IMR-90 (cell line): ENCODE results near the gene CCDC148. TPM values are rescaled to one million over a fixed set of nuclear protein-coding genes. Genes with fewer than 3 reads are reported as not detected.

Experiments
- ATAC-seq: fragments of 200-7000 bp; cut with Tn5 transposase; 2 replicates; pipeline ENCODE4 v1.9.1; 2020; ENCODE audit warnings: low read depth, mild to moderate bottlenecking, moderate library complexity
- BruUV-seq: library from RNA; stranded (reverse); fragments of 400-500 nt; replicated peaks from 2 replicates; lab custom pipeline; 2021; lab: Mats Ljungman, UMichigan
- CTCF ChIA-PET: fragments of 300-600 bp; formaldehyde crosslinking; extraction: SDS; loops from one replicate; lab custom pipeline; 2021; ENCODE audit warnings: antibody characterized with exemption; lab: Yijun Ruan, JAX
- POLR2A ChIA-PET: fragments of 300-600 bp; sonication (Branson Sonifier 250); formaldehyde crosslinking; loops from one replicate; lab custom pipeline; 2022; ENCODE audit warnings: antibody characterized with exemption; ENCODE audit not compliant: unreplicated experiment; lab: Charles Lee
- DNase-seq: peaks from one replicate; pipeline ENCODE4 v3.0.0; 2013
- H2AFZ ChIP-seq: replicated peaks from 2 replicates; pipeline ENCODE3; 2013; ENCODE audit warnings: low read length, mild to moderate bottlenecking; ENCODE audit not compliant: poor library complexity
- H2AK5ac ChIP-seq: 2 replicates; pipeline ENCODE4 v1.6.1; 2013; ENCODE audit warnings: low read depth, low read length, inconsistent platforms
- H2AK9ac ChIP-seq: replicated peaks from 2 replicates; pipeline ENCODE3; 2013; ENCODE audit warnings: mild to moderate bottlenecking, low read depth, low read length, moderate library complexity; ENCODE audit not compliant: poor library complexity
- H2BK120ac ChIP-seq: 2 replicates; pipeline ENCODE4 v1.6.1; 2013; ENCODE audit warnings: low read depth, low read length, inconsistent platforms
- H2BK15ac ChIP-seq: 3 replicates; pipeline ENCODE4 v1.6.1; 2013; ENCODE audit warnings: low read depth, low read length, inconsistent platforms
- H2BK20ac ChIP-seq: 2 replicates; pipeline ENCODE4 v1.6.1; 2013; ENCODE audit warnings: low read depth, mild to moderate bottlenecking, inconsistent platforms, low read length, moderate library complexity
- H2BK5ac ChIP-seq: 2 replicates; pipeline ENCODE4 v1.6.1; 2013; ENCODE audit warnings: mild to moderate bottlenecking, low read depth, low read length, inconsistent platforms; ENCODE audit not compliant: poor library complexity, severe bottlenecking
- H3K14ac ChIP-seq: replicated peaks from 2 replicates; pipeline ENCODE4 v1.6.1; 2013; ENCODE audit warnings: low read depth, low read length, inconsistent platforms
- H3K18ac ChIP-seq: 2 replicates; pipeline ENCODE4 v1.6.1; 2013; ENCODE audit warnings: low read depth, low read length, control low read depth
- H3K23ac ChIP-seq: 2 replicates; pipeline ENCODE4 v1.6.1; 2013; ENCODE audit warnings: low read depth, low read length, inconsistent platforms
- H3K27ac ChIP-seq: 2 replicates; pipeline ENCODE4 v1.5.1; 2013; ENCODE audit warnings: mild to moderate bottlenecking, control low read depth, low read length; ENCODE audit not compliant: insufficient read depth
- H3K27me3 ChIP-seq: 2 replicates; pipeline ENCODE4 v1.6.1; 2013; ENCODE audit warnings: low read length; ENCODE audit not compliant: control insufficient read depth, insufficient read depth
- H3K36me3 ChIP-seq: 2 replicates; pipeline ENCODE4 v1.6.1; 2013; ENCODE audit warnings: low read length, mixed read lengths; ENCODE audit not compliant: control insufficient read depth, insufficient read depth
- H3K4ac ChIP-seq: 2 replicates; pipeline ENCODE4 v1.6.1; 2013; ENCODE audit warnings: low read depth, low read length, inconsistent platforms
- H3K4me1 ChIP-seq: 2 replicates; pipeline ENCODE4 v1.6.1; 2013; ENCODE audit warnings: low read length, mixed read lengths; ENCODE audit not compliant: control insufficient read depth, insufficient read depth
- H3K4me2 ChIP-seq: 2 replicates; pipeline ENCODE4 v1.6.1; 2013; ENCODE audit warnings: low read depth, mild to moderate bottlenecking, control low read depth, low read length, moderate library complexity
- H3K4me3 ChIP-seq: 2 replicates; pipeline ENCODE4 v1.5.1; 2013; ENCODE audit warnings: low read depth, mild to moderate bottlenecking, control low read depth, low read length, moderate library complexity; ENCODE audit not compliant: insufficient read depth
- H3K56ac ChIP-seq: 2 replicates; pipeline ENCODE4 v1.6.1; 2013; ENCODE audit warnings: low read length, inconsistent platforms; ENCODE audit not compliant: insufficient read depth; ENCODE audit errors: extremely low read depth
- H3K79me1 ChIP-seq, 2 experiments: 2 replicates each; pipeline ENCODE4 v1.6.1; 2013; ENCODE audit warnings: low read length in 2 of 2, inconsistent platforms in 1 of 2, low read depth in 1 of 2
- H3K9ac ChIP-seq: 2 replicates; pipeline ENCODE4 v1.6.1; 2013; ENCODE audit warnings: low read depth, low read length, control low read depth
- H3K9me1 ChIP-seq: 2 replicates; pipeline ENCODE4 v1.6.1; 2013; ENCODE audit warnings: low read length, inconsistent platforms; ENCODE audit not compliant: insufficient read depth
- H3K9me3 ChIP-seq: 2 replicates; pipeline ENCODE4 v1.6.1; 2013; ENCODE audit warnings: low read length; ENCODE audit not compliant: control insufficient read depth, insufficient read depth
- H4K20me1 ChIP-seq: 2 replicates; pipeline ENCODE4 v1.6.1; 2013; ENCODE audit warnings: low read length, inconsistent platforms; ENCODE audit not compliant: insufficient read depth
- H4K5ac ChIP-seq: 2 replicates; pipeline ENCODE4 v1.6.1; 2013; ENCODE audit warnings: mild to moderate bottlenecking, low read depth, low read length, control low read depth
- H4K8ac ChIP-seq, 2 experiments: 2 replicates each; pipeline ENCODE4 v1.6.1; 2013; ENCODE audit warnings: low read depth in 2 of 2, low read length in 2 of 2, control low read depth in 1 of 2, inconsistent platforms in 1 of 2
- H4K91ac ChIP-seq: 2 replicates; pipeline ENCODE4 v1.6.1; 2013; ENCODE audit warnings: low read depth, low read length, inconsistent platforms; ENCODE audit not compliant: insufficient read depth
- BHLHE40 ChIP-seq: fragments of 150-350 bp; IDR thresholded peaks from 2 replicates; pipeline ENCODE4 v1.6.1; 2016; ENCODE audit warnings: mild to moderate bottlenecking, low read depth, low read length
- CEBPB ChIP-seq: IDR thresholded peaks from 2 replicates; pipeline ENCODE4 v1.6.1; 2012; ENCODE audit warnings: low read depth, low read length, improper control_type of control experiment
- CHD1 ChIP-seq: IDR thresholded peaks from 2 replicates; pipeline ENCODE4 v1.6.1; 2012; ENCODE audit warnings: low read depth, low read length, improper control_type of control experiment
- CTCF ChIP-seq: conservative IDR thresholded peaks from 2 replicates; pipeline ENCODE4 v1.5.1; 2012; ENCODE audit warnings: mild to moderate bottlenecking, low read depth, low read length, improper control_type of control experiment
- FOS ChIP-seq: fragments of 150-350 bp; IDR thresholded peaks from 2 replicates; pipeline ENCODE4 v1.6.1; 2016; ENCODE audit warnings: low read depth, low read length
- MAFK ChIP-seq: IDR thresholded peaks from 2 replicates; pipeline ENCODE4 v1.6.1; 2012; ENCODE audit warnings: low read depth, low read length, improper control_type of control experiment
- MAZ ChIP-seq: IDR thresholded peaks from 2 replicates; pipeline ENCODE4 v1.6.1; 2012; ENCODE audit warnings: low read depth, mild to moderate bottlenecking, low read length, improper control_type of control experiment, moderate library complexity, borderline replicate concordance
- MXI1 ChIP-seq: IDR thresholded peaks from 2 replicates; pipeline ENCODE4 v1.6.1; 2012; ENCODE audit warnings: low read depth, mild to moderate bottlenecking, low read length, moderate library complexity, borderline replicate concordance
- NFE2L2 ChIP-seq: fragments of 150-350 bp; IDR thresholded peaks from 2 replicates; pipeline ENCODE4 v1.6.1; 2016; ENCODE audit warnings: low read depth, mild to moderate bottlenecking, low read length
- POLR2A ChIP-seq: IDR thresholded peaks from 2 replicates; pipeline ENCODE4 v1.6.1; 2012; ENCODE audit warnings: mild to moderate bottlenecking, low read depth, low read length
- RAD21 ChIP-seq: IDR thresholded peaks from 2 replicates; pipeline ENCODE4 v1.6.1; 2012; ENCODE audit warnings: low read length, improper control_type of control experiment
- RCOR1 ChIP-seq: IDR thresholded peaks from 2 replicates; pipeline ENCODE4 v1.6.1; 2012; ENCODE audit warnings: mild to moderate bottlenecking, low read length, improper control_type of control experiment; ENCODE audit not compliant: insufficient replicate concordance
- RFX5 ChIP-seq: IDR thresholded peaks from 2 replicates; pipeline ENCODE4 v1.8.0; 2012; ENCODE audit warnings: low read depth, mild to moderate bottlenecking, low read length, moderate library complexity
- SMC3 ChIP-seq: fragments of 150-350 bp; IDR thresholded peaks from 2 replicates; pipeline ENCODE4 v1.6.1; 2016; ENCODE audit warnings: low read depth, mild to moderate bottlenecking, antibody characterized with exemption, low read length, moderate library complexity
- USF2 ChIP-seq: fragments of 150-350 bp; IDR thresholded peaks from 2 replicates; pipeline ENCODE4 v1.6.1; 2017; ENCODE audit warnings: mild to moderate bottlenecking, antibody characterized with exemption, low read length, low read depth
- WGBS, 2 experiments: methylation state at CpG; one replicate each; pipeline versions ENCODE4 v1.1.5 to v1.1.7; 2013; ENCODE audit warnings: missing lambda C conversion rate in 2 of 2; ENCODE audit not compliant: insufficient read length in 1 of 2; ENCODE audit errors: extremely low coverage in 2 of 2; 5-methylcytosine and 5-hydroxymethylcytosine counted together
- dilution Hi-C: fragments of 300-500 bp; cut with HindIII; formaldehyde crosslinking; loops from one replicate; pipeline ENCODE4 v1.14.3; 2018; ENCODE audit warnings: low sequenced_read_pairs; ENCODE audit not compliant: unreplicated experiment
- in situ Hi-C: fragments of 300-500 bp; cut with MboI; formaldehyde crosslinking; loops from 3 replicates; pipeline ENCODE4 v1.14.3; 2019; ENCODE audit warnings: low sequenced_read_pairs, inconsistent platforms, mixed read lengths
- intact Hi-C: fragments of 100-400 bp; cut with micrococcal nuclease; formaldehyde crosslinking; loops from 2 replicates; pipeline ENCODE4 v1.10.0; 2022
- polyA plus RNA-seq, 3 experiments: library from polyadenylated mRNA; depleted of rRNA; stranded (reverse); fragments of >200 nt; gene quantifications; 2 replicates each; pipeline ENCODE4 v1.2.3, GENCODE V29; 2012; ENCODE audit warnings: low replicate concordance in 1 of 3
- total RNA-seq: library from RNA; depleted of rRNA; stranded (reverse); fragments of >200 nt; gene quantifications from 2 replicates; pipeline ENCODE4 v1.2.3, GENCODE V29; 2012
- TF ChIP-seq, protein P1 (sequence below): fragments of 150-350 bp; IDR thresholded peaks from 2 replicates; pipeline ENCODE4 v1.6.1; 2016; ENCODE audit warnings: low read depth, mild to moderate bottlenecking, low read length, moderate library complexity, borderline replicate concordance

CCDC148 gene
- total and polyA plus RNA-seq, 2 of the 4 experiments (the other 2 are of a cell fraction) = 0.18 to 0.31 TPM

DNA sequence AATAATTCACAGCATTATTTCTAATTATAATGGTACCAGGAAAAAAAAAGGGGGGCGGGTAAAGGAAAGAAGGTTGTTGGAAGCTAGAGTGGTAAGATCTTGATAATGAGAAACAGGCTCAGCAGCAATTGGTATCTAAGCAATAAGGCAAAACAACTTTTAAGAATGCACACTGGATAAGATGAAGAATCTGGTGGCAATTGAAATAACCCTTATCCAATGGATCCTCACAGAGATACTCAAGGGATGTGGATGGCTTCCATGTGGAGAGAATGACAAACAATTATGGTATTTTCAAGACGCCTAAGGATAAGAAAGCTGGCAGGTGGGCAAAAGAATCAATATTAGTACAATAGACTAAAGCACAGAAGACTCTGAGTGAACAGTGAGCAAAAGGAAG lies 201.3 kb downstream of the CCDC148 start:
- ATAC-seq (no peak), DNase-seq (no peak)
- H3K18ac ChIP-seq = no peak overlapping the region
- H3K23ac ChIP-seq = no peak overlapping the region
- H3K27ac ChIP-seq = no peak overlapping the region
- no peak overlapping the region for H2AFZ ChIP-seq
- in situ Hi-C loops (no loop called here), dilution Hi-C loops (no loop called here), intact Hi-C loops (no loop called here)
- H3K56ac ChIP-seq = no peak overlapping the region
- H2BK5ac ChIP-seq = no peak overlapping the region
- no peaks in the 10 kb centered on the region for H3K9me3 ChIP-seq
- POLR2A ChIA-PET = no interaction called here
- H2BK15ac ChIP-seq = no peak overlapping the region
- H3K36me3 ChIP-seq = no peaks in the 10 kb centered on the region
- H2BK20ac ChIP-seq = no peak overlapping the region
- H4K5ac ChIP-seq = no peak overlapping the region
- H3K4me3 ChIP-seq = no peak overlapping the region
- no peaks in the 10 kb centered on the region for H4K20me1 ChIP-seq
- no TSS peak for BruUV-seq
- H3K4ac ChIP-seq = no peak overlapping the region
- no peak overlapping the region for H2AK5ac ChIP-seq
- no peak overlapping the region for H2AK9ac ChIP-seq
- no CpG with 5 or more reads among the region's 2 CpGs for WGBS, 2 experiments
- CTCF ChIA-PET = no interaction called here
- no peaks in the 10 kb centered on the region for H3K79me1 ChIP-seq
- no peak overlapping the region for H4K8ac ChIP-seq
- H3K4me1 ChIP-seq = no peaks in the 10 kb centered on the region
- H4K91ac ChIP-seq = no peak overlapping the region
- no peak overlapping the region for H3K4me2 ChIP-seq
- H3K27me3 ChIP-seq = no peaks in the 10 kb centered on the region
- H3K9ac ChIP-seq = no peak overlapping the region
- H3K9me1 ChIP-seq = no peaks in the 10 kb centered on the region
- TF ChIP-seq CTCF (no peak), FOS (no peak), RAD21 (no peak), BHLHE40 (no peak), CHD1 (no peak), MXI1 (no peak), SMC3 (no peak), MAFK (no peak), RFX5 (no peak), RCOR1 (no peak), MAZ (no peak), NFE2L2 (no peak), POLR2A (no peak), USF2 (no peak), CEBPB (no peak)
- TF ChIP-seq, protein P1, sequence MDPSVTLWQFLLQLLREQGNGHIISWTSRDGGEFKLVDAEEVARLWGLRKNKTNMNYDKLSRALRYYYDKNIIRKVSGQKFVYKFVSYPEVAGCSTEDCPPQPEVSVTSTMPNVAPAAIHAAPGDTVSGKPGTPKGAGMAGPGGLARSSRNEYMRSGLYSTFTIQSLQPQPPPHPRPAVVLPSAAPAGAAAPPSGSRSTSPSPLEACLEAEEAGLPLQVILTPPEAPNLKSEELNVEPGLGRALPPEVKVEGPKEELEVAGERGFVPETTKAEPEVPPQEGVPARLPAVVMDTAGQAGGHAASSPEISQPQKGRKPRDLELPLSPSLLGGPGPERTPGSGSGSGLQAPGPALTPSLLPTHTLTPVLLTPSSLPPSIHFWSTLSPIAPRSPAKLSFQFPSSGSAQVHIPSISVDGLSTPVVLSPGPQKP = no peak
- H2BK120ac ChIP-seq = no peak overlapping the region
- H3K14ac ChIP-seq = no peak overlapping the region
